HG03060 (cell line): ENCODE measurements around the gene AGAP1.

Source experiments
- ATAC-seq: cut with Tn5 transposase; IDR thresholded peaks from one replicate; pipeline ENCODE4 v1.9.1; 2021; ENCODE audit warnings: low read depth, moderate number of reproducible peaks; ENCODE audit not compliant: unreplicated experiment

AGAP1 gene

DNA sequence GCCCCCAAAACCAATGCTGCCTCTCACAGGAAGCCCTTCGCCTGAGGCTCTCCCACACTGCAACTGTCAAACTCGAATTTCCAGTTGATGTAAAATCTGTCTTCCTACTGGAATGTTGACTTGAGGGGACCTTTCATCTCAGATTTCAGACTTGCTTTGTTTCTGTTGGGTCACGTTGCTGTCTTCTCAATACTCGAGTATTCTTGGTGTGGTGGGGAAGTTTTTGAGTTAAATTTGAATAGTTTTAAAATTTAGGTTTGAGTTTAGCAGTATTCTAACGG lies 50.8 kb downstream of the AGAP1 start:
- no peak for ATAC-seq

GRCh38 chr2:235545339-235546150 lies 51.7 kb downstream of the AGAP1 start:
- no peak for ATAC-seq

DNA sequence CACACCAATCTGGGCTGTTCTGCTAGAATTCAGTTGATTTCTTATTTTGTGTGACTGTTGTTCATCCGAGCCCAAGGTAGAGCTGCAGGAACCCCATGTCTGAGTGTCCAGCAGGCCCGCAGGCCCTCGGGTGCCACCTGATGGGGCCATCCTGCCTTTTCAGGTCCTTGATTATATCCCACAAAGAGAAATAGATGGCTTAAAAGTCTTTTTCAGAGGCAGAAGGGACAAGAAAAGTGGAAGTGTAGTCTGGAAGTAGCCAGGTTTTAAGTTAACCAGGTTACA lies 52.2 kb downstream of the AGAP1 start:
- ATAC-seq, result no peak

DNA sequence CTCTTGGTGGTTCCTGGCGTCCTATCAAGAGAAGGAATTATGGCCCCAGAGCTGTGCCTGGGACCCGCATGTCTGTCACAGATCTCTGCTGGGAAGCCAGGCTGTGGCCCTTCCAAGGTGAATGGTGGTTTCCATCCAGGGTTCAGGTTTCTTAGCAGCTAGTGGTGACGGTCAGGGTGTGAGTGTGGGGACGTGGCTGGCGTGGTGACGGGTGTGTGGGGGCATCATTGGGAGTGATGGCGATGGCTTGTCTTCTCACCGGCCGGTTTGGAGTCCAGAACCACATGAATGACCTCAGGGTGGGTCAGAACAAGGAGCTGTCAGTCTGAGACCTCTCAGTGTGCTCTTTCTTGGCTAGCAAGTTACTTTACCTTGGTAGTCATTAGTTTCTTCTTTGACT lies 52.6 kb downstream of the AGAP1 start:
- ATAC-seq, result no peak

DNA sequence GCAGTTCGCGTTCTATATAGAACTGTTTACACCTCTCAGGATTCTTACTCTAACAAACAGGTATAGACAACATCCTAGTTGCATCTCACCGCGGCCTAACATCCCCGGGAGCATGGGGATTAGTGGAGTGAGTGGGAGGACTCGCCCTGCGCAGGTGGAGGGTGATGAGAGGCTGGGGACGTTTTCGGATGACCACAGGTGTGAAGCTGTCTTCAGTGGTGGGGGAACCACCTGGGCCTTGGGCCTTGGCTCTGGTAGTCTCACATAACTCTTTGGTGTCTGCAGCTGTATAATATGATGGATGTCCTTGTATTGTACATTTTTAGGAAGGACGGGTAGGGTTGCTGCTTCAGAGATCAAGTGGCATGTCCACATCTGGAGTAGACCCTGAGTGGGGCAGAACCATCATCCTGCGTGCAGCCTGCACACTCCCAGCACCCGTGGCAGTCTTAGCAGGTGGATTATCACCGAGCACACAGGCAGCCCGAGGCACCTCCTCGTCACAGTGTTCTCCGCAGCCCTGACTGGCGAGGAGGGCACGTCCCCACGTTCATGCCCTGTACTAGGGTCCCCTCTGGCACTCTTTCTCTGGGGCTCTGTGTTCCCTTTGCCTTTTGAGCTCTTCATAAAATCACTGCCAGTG lies 56.0 kb downstream of the AGAP1 start:
- no peak for ATAC-seq

GRCh38 chr2:235550378-235550760 lies 56.5 kb downstream of the AGAP1 start:
- no peak for ATAC-seq

DNA sequence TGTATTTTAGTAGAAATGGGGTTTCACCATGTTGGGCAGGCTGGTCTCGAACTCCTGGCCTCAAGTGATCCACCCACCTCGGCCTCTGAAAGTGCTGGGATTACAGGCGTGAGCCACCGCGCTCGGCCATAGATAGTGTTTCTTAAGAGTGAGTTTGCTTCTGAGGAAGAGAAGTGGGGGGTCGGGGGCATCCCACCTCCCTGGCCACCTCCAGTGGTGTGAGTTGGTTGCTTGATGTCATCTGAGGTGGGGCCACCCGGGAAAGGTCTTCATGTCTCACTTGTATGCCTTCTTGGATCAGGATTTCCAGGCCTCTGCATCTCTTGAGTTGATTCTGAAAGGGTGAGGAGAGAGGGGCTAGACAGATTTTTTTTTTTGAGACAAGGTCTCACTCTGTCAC lies 57.1 kb downstream of the AGAP1 start:
- ATAC-seq, result no peak

GRCh38 chr2:235551965-235552364 lies 58.1 kb downstream of the AGAP1 start:
- ATAC-seq, result no peak

GRCh38 chr2:235552671-235553070 lies 58.8 kb downstream of the AGAP1 start:
- no peak for ATAC-seq

DNA sequence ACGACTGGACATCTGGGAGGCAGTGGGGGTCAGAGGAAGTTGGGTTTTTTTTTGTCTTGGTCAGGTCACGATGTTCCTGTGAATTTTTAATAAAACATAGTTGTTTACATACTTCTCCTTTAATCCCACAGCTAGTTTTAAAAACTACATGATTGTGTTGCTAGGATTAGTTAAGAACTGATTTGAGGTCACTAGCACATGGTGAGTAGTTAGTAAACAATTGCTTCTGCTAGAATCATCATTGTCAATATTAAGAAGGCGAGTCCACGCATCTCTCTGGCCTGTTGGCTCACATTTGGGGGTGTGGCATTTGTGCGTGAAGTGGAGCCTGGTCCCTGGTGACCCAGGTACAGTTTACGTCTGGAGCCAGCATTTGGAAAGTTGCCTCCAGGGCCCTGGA lies 59.4 kb downstream of the AGAP1 start:
- no peak for ATAC-seq

DNA sequence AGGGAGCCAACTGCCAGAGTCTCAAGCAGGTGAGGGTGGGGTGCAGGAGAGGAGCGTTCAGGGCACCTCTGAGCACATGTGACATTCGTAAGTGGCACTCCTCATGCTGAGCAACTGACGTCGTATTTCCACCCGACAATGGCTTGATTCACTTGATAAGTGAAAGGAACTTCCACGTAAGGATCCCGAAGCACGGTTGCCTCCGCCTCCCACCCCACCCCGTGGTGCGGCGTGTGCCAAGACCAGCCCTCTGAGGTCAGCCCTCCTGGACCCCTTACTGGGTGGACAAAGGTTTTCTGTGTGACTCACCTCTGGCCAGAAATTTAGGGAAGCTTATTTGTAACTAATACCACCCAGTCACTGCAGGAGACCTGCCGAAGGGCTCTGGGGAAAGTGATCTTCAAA lies 59.9 kb downstream of the AGAP1 start:
- no peak for ATAC-seq

DNA sequence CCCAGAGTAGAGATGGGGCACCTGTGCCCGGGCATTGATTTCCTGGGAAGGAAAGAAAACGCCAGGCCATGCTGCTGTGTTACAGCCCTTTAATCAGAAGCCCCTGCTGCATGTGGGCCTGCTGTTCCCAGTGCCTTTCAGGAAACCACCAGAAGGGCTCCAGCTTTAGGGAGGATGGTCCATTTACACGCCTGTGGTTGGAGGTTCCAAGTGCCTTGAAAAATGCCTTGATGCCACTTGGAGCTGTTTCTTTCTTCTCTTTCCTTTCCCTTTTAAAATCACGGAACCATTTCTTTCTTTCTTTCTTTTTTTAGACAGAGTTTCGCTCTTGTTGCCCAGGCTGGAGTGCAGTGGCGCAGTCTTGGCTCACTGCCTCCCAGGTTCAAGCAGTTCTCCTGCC lies 60.5 kb downstream of the AGAP1 start:
- no peak for ATAC-seq

- ATAC-seq, result no peak
Measured at GRCh38 chr2:235554936-235555335, 61.1 kb downstream of the AGAP1 start.

DNA sequence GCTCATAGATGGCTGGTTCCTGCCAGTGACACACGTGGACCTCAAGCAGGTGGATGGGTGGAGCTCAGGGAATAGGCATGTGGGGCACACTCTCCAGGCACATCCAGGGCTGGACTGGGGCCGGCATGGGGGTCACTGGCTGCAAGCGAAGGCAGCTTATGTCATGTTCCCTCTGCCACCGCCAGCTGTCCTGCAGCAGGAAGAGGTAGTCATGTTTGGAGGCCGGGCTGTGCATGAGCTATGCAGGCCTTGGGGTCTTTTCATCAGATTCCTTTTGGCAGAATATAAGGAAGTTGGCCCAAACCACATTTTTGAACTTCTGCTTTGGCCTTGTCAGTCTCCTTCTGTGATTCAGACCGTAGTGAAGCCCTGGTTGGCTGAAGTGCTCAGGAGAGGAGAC lies 61.5 kb downstream of the AGAP1 start:
- no peak for ATAC-seq

- ATAC-seq, result no peak
Measured at GRCh38 chr2:235556086-235556485, 62.2 kb downstream of the AGAP1 start.

DNA sequence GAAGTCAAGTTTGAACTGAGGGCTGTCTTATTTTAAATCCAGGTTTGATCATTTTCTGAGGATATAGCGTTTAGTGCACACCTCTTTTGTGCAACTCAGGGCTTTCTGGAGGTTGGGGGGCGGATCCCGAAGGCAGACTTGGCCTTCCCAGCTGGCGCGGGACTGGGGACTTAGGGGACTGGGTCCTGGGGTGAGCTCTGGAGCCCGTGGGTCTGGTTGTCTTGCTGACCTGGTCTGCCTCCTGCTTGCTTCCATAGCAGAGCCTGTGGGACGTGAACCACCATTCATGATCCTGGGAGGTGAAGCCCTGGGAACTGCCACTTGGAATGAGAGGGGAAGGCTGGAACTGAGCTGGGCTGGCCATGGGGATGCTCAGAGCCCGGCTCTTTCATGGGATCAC lies 63.1 kb downstream of the AGAP1 start:
- ATAC-seq, result no peak

GRCh38 chr2:235557903-235558302 lies 64.1 kb downstream of the AGAP1 start:
- ATAC-seq, result no peak

DNA sequence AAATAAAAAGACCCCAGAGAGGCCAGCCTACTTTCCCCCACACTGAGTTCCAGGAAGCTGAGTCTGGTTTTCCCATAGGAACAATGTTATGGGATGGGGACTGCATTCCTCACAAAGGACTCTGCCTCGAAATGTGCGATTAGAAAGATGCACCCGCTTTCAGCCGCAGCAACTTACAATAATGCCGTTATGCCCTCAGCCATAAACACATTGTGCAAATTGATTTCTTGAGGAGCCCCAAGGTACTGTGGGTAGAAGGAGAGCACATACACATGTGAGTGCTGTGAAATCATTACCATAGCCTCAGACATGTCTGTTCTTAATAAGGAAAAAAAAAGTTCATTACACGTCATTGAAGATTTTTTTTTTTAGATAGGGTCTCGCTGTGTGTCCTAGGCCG lies 64.7 kb downstream of the AGAP1 start:
- ATAC-seq, result no peak

- ATAC-seq, result no peak
Measured at GRCh38 chr2:235560345-235560744, 66.5 kb downstream of the AGAP1 start.

DNA sequence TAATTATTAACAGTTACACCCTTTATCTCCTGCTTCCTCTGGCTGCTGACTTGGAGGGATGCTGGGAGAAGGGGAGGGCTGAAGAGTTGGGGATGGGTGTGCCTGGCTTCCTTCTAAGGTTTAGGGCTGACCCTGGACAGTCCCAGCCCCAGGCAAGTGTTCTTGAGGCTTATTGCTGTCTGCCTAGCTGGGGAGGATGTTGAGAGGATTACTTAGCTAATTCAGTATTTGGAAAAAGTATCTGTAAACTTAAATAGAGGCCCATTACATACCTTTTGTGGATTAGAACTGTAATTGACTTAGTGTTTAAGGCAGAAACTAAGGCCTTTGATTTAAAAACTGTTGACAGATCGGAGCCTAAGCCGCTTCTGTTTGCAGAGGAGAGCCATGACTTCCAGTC lies 67.6 kb downstream of the AGAP1 start:
- ATAC-seq, result no peak

GRCh38 chr2:235562065-235562747 lies 68.4 kb downstream of the AGAP1 start:
- no peak for ATAC-seq
